Ovary (tissue), 9 donors: Measurements from ENCODE around the gene VIPR2. TPM values are rescaled to one million over a fixed set of nuclear protein-coding genes. Genes with fewer than 3 reads are reported as not detected.

Experiments
- DNase-seq, 5 donors: peaks; one replicate each; pipeline ENCODE4 v3.0.0-alpha.2; 2019 to 2020
- H3K27ac ChIP-seq, 2 donors: fragments of 200-600 bp; one replicate each; pipeline versions ENCODE4 v1.5.1 to v1.8.0; 2019 to 2022
- H3K27me3 ChIP-seq: fragments of 200-600 bp; one replicate; pipeline ENCODE4 v1.8.0; 2022
- H3K36me3 ChIP-seq: fragments of 200-600 bp; sonication (generic); one replicate; pipeline ENCODE4 v1.5.1; 2019
- H3K4me1 ChIP-seq: one replicate; pipeline ENCODE4 v1.8.1; 2013; ENCODE audit warnings: mild to moderate bottlenecking, moderate library complexity; ENCODE audit not compliant: insufficient read depth
- H3K4me3 ChIP-seq: fragments of 200-600 bp; sonication (generic); one replicate; pipeline ENCODE4 v1.5.1; 2017
- H3K9me3 ChIP-seq, 2 donors: fragments of 200-600 bp in 1 of 2; sonication (generic) in 1 of 2; one replicate each; pipeline versions ENCODE4 v1.5.1 to v1.8.1; 2013 to 2019; ENCODE audit warnings: mild to moderate bottlenecking in 1 of 2, moderate library complexity in 1 of 2
- EP300 ChIP-seq: sonication (generic); formaldehyde crosslinking; IDR thresholded peaks from one replicate; pipeline ENCODE4 v1.6.1; 2017; ENCODE audit warnings: antibody characterized with exemption
- POLR2A ChIP-seq: fragments of 450-650 bp; IDR thresholded peaks from one replicate; pipeline ENCODE4 v1.6.1; 2017; ENCODE audit warnings: antibody characterized with exemption, mild to moderate bottlenecking, moderate library complexity
- WGBS, 3 donors: extraction: QIAGEN DNeasy Blood & Tissue Kit in 1 of 3; methylation state at CpG; one replicate each; pipeline versions ENCODE4 v1.1.5 to v1.1.7; 2013 to 2017; 5-methylcytosine and 5-hydroxymethylcytosine counted together
- intact Hi-C, 4 donors: fragments of 100-400 bp; cut with DNase I; formaldehyde crosslinking; loops; one replicate each; pipeline versions ENCODE4 v1.11.0 to v1.15.1; 2022 to 2023
- polyA plus RNA-seq, 2 donors: library from polyadenylated mRNA; stranded (reverse); fragments of 200-250 nt in 1 of 2; fragments of 350-450 nt in 1 of 2; fragmentation: Illumina TruSeq in 1 of 2; extraction: RNeasy Lipid Tissue Mini Kit (QIAGEN cat#74804) in 1 of 2; gene quantifications; one replicate each; pipeline ENCODE4 v1.2.3, GENCODE V29; 2013 to 2014
- total RNA-seq, 7 donors: library from RNA; depleted of rRNA in 2 of 7; stranded (reverse); fragments of >200 nt in 2 of 7; fragmentation: NEBNext Ultra II Directional in 3 of 7; extraction: Animal tissue kit (Norgen Biotek cat#: 25700) in 3 of 7; gene quantifications; one replicate each; pipeline versions ENCODE4 v1.1.0 to v1.2.4, GENCODE V29; 2016 to 2023
- TF ChIP-seq, protein P1 (sequence below), 3 donors: fragments of 450-650 bp in 2 of 3; fragments of 200-600 bp in 1 of 3; IDR thresholded peaks; one replicate each; pipeline versions ENCODE4 v1.5.1 to v1.8.0; 2016 to 2022; ENCODE audit warnings: antibody characterized with exemption in 3 of 3, mild to moderate bottlenecking in 1 of 3
- donor health status: DM: no; HTN: no; CAD: no; lungs with moderate emphysema.
- donor health status: DM: no; HTN: no; CAD: no.
- donor health status: Bipolar disorder and iron deficiency.
- donor health status: DM: yes; HTN: yes; CAD: no.
- donor health status: DM: no; HTN: no; CAD: no.
- donor health status: DM: yes; HTN: yes; CAD: no.

VIPR2 gene
- total and polyA plus RNA-seq, 9 donors = 3.6 to 18.0 (median 9.0) TPM

DNA sequence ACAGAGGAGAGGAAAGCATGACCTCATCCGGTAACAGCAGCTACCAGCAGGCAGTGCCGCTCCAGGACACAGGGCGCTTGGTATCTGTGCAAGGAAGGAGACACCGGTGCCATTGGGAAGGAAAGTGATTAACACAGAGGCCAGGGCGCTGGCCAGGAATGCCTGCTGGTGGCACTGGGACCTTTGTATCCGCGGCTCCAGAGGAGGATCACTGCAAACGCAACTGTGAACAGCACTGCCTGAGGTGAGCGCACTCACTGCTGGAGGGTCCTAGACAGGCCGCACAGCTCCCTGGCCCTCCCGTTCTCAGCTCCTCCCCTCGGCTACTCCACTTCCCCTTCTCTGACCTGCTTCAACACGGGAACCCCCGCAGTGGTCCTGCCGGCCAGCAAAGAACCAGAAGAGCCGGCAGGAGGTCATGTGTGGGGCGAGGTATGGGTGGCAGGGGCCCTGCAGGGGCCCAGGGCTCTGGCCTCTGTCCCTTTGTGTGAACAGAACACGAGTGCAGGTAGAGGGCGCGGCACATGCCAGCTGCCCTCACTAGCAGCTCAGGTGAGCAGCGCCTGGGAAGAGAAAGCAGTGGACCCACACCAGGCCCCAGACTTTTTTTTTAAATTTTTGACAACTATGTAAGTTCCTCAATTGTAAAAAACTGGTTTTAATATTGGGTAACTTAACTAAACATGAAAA, 107.6 kb downstream of the VIPR2 start:
- no peak overlapping the region for H3K4me3 ChIP-seq
- no peak overlapping the region for H3K27ac ChIP-seq
- H3K9me3 ChIP-seq = no peaks in the 10 kb centered on the region
- H3K27me3 ChIP-seq = no peaks in the 10 kb centered on the region
- TF ChIP-seq, protein P1, sequence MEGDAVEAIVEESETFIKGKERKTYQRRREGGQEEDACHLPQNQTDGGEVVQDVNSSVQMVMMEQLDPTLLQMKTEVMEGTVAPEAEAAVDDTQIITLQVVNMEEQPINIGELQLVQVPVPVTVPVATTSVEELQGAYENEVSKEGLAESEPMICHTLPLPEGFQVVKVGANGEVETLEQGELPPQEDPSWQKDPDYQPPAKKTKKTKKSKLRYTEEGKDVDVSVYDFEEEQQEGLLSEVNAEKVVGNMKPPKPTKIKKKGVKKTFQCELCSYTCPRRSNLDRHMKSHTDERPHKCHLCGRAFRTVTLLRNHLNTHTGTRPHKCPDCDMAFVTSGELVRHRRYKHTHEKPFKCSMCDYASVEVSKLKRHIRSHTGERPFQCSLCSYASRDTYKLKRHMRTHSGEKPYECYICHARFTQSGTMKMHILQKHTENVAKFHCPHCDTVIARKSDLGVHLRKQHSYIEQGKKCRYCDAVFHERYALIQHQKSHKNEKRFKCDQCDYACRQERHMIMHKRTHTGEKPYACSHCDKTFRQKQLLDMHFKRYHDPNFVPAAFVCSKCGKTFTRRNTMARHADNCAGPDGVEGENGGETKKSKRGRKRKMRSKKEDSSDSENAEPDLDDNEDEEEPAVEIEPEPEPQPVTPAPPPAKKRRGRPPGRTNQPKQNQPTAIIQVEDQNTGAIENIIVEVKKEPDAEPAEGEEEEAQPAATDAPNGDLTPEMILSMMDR (IDR thresholded peaks at IDR 0.05) = no peak
- no peak for TF ChIP-seq POLR2A
- no peak for TF ChIP-seq EP300
- no peak for DNase-seq
- H3K36me3 ChIP-seq = no peaks in the 10 kb centered on the region
- peaks cover 2% of the 10 kb centered on the region for H3K4me1 ChIP-seq
- intact Hi-C loops = loop anchor here in 2 of 4 donors (10.0 kb wide), 2 partner anchors 58 to 108 kb away; partner anchors contain the start of gene VIPR2 (in 1 of the 2)
- 87 to 89% (median 88%) methylated on average over 21 of the region's 21 CpGs for WGBS, 3 donors

- intact Hi-C loops = loop anchor here in 2 of 4 donors (10.0 kb wide), 2 partner anchors 59 to 109 kb away; partner anchors contain the start of gene VIPR2 (in 1 of the 2)
- H3K27ac ChIP-seq = no peak overlapping the region
- H3K36me3 ChIP-seq = no peaks in the 10 kb centered on the region
- WGBS, 3 donors = 55 to 77% (median 73%) methylated on average over 21 of the region's 21 CpGs
- H3K4me1 ChIP-seq = peaks cover 4% of the 10 kb centered on the region
- no peak for DNase-seq
- TF ChIP-seq EP300 (no peak), POLR2A (no peak)
- TF ChIP-seq, protein P1 (IDR thresholded peaks at IDR 0.05) = no peak
- no peaks in the 10 kb centered on the region for H3K9me3 ChIP-seq
- no peak overlapping the region for H3K4me3 ChIP-seq
- H3K27me3 ChIP-seq = no peaks in the 10 kb centered on the region
Observed at GRCh38 chr7:159035571-159036073, 109.0 kb downstream of the VIPR2 start.

- H3K27ac ChIP-seq = no peak overlapping the region
- H3K9me3 ChIP-seq = no peaks in the 10 kb centered on the region
- H3K36me3 ChIP-seq = no peaks in the 10 kb centered on the region
- intact Hi-C loops = loop anchor here in 2 of 4 donors (10.0 kb wide), 2 partner anchors 60 to 110 kb away; partner anchors contain the start of gene VIPR2 (in 1 of the 2)
- peaks cover 2% of the 10 kb centered on the region for H3K4me1 ChIP-seq
- H3K27me3 ChIP-seq = no peaks in the 10 kb centered on the region
- no peak for DNase-seq
- no peak for TF ChIP-seq EP300
- H3K4me3 ChIP-seq = no peak overlapping the region
- WGBS, 3 donors = 86 to 89% (median 87%) methylated on average over 9 of the region's 9 CpGs
Observed at GRCh38 chr7:159034988-159035387, 109.7 kb downstream of the VIPR2 start.

DNA sequence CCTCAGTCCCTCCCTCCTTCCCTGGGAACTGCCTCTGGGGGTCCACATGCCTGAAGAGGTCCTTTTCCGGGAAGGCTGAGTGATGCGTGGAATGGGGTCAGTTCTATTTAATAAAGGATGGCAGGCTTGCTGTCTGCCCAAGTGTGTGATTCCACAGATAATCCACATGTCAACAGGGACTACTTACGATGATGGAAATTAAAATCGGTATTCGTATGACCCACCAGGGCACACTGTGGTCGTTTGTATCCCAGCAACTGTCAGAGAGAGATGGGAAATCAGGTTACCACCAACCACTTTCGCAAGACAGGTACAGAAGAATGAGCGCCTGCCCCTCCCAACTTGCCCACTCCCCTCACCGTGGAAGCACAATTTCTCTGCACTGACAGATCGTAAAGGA, 110.3 kb downstream of the VIPR2 start:
- Histone ChIP-seq H3K9me3 (no peaks in the 10 kb centered on the region), H3K4me3 (no peak overlapping the region), H3K4me1 (peaks cover 2% of the 10 kb centered on the region), H3K27ac (no peak overlapping the region), H3K36me3 (no peaks in the 10 kb centered on the region), H3K27me3 (no peaks in the 10 kb centered on the region)
- intact Hi-C loops = loop anchor here in 2 of 4 donors (10.0 kb wide), 2 partner anchors 60 to 110 kb away; partner anchors contain the start of gene VIPR2 (in 1 of the 2)
- 69 to 80% (median 78%) methylated on average over 10 of the region's 10 CpGs for WGBS, 3 donors
- TF ChIP-seq EP300 (no peak), POLR2A (no peak)
- TF ChIP-seq, protein P1 (IDR thresholded peaks at IDR 0.05) = no peak
- no peak for DNase-seq

DNA sequence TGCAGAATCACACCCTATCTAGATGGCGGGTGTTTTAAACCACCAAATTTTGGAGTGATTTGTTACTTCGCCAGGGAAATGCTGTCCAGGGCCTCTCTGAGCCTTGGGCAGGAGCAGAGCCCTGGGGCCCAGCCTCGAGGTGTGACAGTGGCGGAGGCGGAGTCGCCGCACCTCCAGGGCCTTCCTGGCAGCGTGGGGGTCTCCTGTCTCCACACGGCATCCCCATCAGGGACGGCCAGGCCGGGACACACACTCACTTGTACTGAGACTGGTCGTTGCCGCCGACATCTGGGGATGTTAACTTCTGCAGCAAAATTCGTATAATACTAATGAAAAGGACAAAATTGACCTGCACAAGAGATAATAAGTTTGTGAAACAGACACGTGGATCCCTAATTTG, 110.7 kb downstream of the VIPR2 start:
- DNase-seq = no peak
- no peaks in the 10 kb centered on the region for H3K9me3 ChIP-seq
- no peak overlapping the region for H3K27ac ChIP-seq
- no peaks in the 10 kb centered on the region for H3K27me3 ChIP-seq
- intact Hi-C loops = loop anchor here in 2 of 4 donors (10.0 kb wide), 2 partner anchors 61 to 111 kb away; partner anchors contain the start of gene VIPR2 (in 1 of the 2)
- no peak for TF ChIP-seq POLR2A
- TF ChIP-seq, protein P1 (IDR thresholded peaks at IDR 0.05) = no peak
- no peak for TF ChIP-seq EP300
- peaks cover 2% of the 10 kb centered on the region for H3K4me1 ChIP-seq
- no peak overlapping the region for H3K4me3 ChIP-seq
- WGBS, 3 donors = 90 to 92% (median 92%) methylated on average over 16 of the region's 16 CpGs
- H3K36me3 ChIP-seq = no peaks in the 10 kb centered on the region
